GM23338 (cell line): ENCODE data around the gene H2BW1. TPM values are rescaled to one million over a fixed set of nuclear protein-coding genes. Genes with fewer than 3 reads are reported as not detected.

Source experiments
- ATAC-seq: fragments of 200-7000 bp; cut with Tn5 transposase; 3 replicates; pipeline ENCODE4 v1.9.1; 2020
- DNase-seq: peaks from one replicate; pipeline ENCODE4 v3.0.0-alpha.2; 2015; ENCODE audit warnings: low spot score
- H2AFZ ChIP-seq: fragments of 200-600 bp; sonication (generic); 2 replicates; pipeline ENCODE4 v1.8.0; 2016; ENCODE audit warnings: antibody characterized with exemption, mild to moderate bottlenecking, moderate library complexity
- H3F3A ChIP-seq: fragments of 200-600 bp; sonication (generic); replicated peaks from 2 replicates; pipeline ENCODE4 v1.8.0; 2017; ENCODE audit warnings: antibody characterized with exemption, mixed run types, low read depth
- H3K27ac ChIP-seq: fragments of 200-600 bp; sonication (generic); 2 replicates; pipeline ENCODE4 v1.6.1; 2016; ENCODE audit warnings: low read depth
- H3K27me3 ChIP-seq: fragments of 200-600 bp; sonication (generic); 2 replicates; pipeline ENCODE4 v1.8.0; 2016; ENCODE audit warnings: mild to moderate bottlenecking, mixed run types, moderate library complexity; ENCODE audit not compliant: insufficient read depth
- H3K36me3 ChIP-seq: fragments of 200-600 bp; sonication (generic); 2 replicates; pipeline ENCODE4 v1.8.0; 2016; ENCODE audit warnings: mild to moderate bottlenecking; ENCODE audit not compliant: insufficient read depth
- H3K4me1 ChIP-seq: fragments of 200-600 bp; sonication (generic); 2 replicates; pipeline ENCODE4 v1.8.0; 2016; ENCODE audit warnings: mild to moderate bottlenecking, moderate library complexity; ENCODE audit not compliant: insufficient read depth
- H3K4me2 ChIP-seq: fragments of 200-600 bp; sonication (generic); 2 replicates; pipeline ENCODE4 v1.7.1; 2017; ENCODE audit warnings: mixed run types
- H3K4me3 ChIP-seq: fragments of 200-600 bp; sonication (generic); 2 replicates; pipeline ENCODE4 v1.6.1; 2016; ENCODE audit warnings: mixed run types
- H3K79me2 ChIP-seq: fragments of 200-600 bp; sonication (generic); replicated peaks from 2 replicates; pipeline ENCODE4 v1.8.0; 2017; ENCODE audit warnings: mild to moderate bottlenecking; ENCODE audit not compliant: insufficient read depth
- H3K9me2 ChIP-seq: fragments of 200-600 bp; sonication (generic); 2 replicates; pipeline ENCODE4 v1.8.0; 2017; ENCODE audit not compliant: insufficient read depth
- H4K20me1 ChIP-seq: fragments of 200-600 bp; sonication (generic); replicated peaks from 2 replicates; pipeline ENCODE4 v1.8.0; 2017; ENCODE audit warnings: mild to moderate bottlenecking; ENCODE audit not compliant: insufficient read depth
- H3K27ac Mint-ChIP-seq: 2 replicates; pipeline ENCODE4 v1.8.0; 2020; ENCODE audit warnings: inconsistent platforms, mild to moderate bottlenecking, moderate library complexity, mixed read lengths
- H3K27me3 Mint-ChIP-seq: 3 replicates; pipeline ENCODE4 v1.8.0; 2022; ENCODE audit warnings: low read depth, mild to moderate bottlenecking, moderate library complexity, mixed read lengths, inconsistent platforms; ENCODE audit not compliant: insufficient read depth, poor library complexity
- H3K36me3 Mint-ChIP-seq: 3 replicates; pipeline ENCODE4 v1.8.0; 2021; ENCODE audit warnings: low read depth, mild to moderate bottlenecking, inconsistent platforms, moderate library complexity, mixed read lengths
- H3K4me1 Mint-ChIP-seq: 3 replicates; pipeline ENCODE4 v1.8.0; 2020; ENCODE audit warnings: mild to moderate bottlenecking, inconsistent platforms, mixed read lengths
- H3K4me3 Mint-ChIP-seq: 3 replicates; pipeline ENCODE4 v1.8.0; 2021; ENCODE audit warnings: moderate library complexity, mild to moderate bottlenecking, inconsistent platforms, mixed read lengths
- H3K9me3 Mint-ChIP-seq: 3 replicates; pipeline ENCODE4 v1.8.0; 2020; ENCODE audit warnings: moderate library complexity, mild to moderate bottlenecking, inconsistent platforms, mixed read lengths
- CREB1 ChIP-seq: fragments of 250-450 bp; sonication (Bioruptor Pico); IDR thresholded peaks from 2 replicates; pipeline ENCODE4 v1.5.0; 2020; ENCODE audit warnings: low read depth, mild to moderate bottlenecking, moderate library complexity
- EZH2 ChIP-seq: fragments of 200-600 bp; sonication (generic); IDR thresholded peaks from one replicate; pipeline ENCODE4 v1.8.0; 2017; ENCODE audit warnings: antibody characterized with exemption, mild to moderate bottlenecking, low read depth; ENCODE audit not compliant: unreplicated experiment
- EZH2phosphoT487 ChIP-seq: fragments of 200-600 bp; sonication (generic); IDR thresholded peaks from one replicate; pipeline ENCODE4 v1.8.1; 2018; ENCODE audit warnings: antibody characterized with exemption; ENCODE audit not compliant: unreplicated experiment
- JUNB ChIP-seq: IDR thresholded peaks from one replicate; pipeline ENCODE4 v1.6.1; 2016; ENCODE audit warnings: antibody characterized with exemption; ENCODE audit not compliant: unreplicated experiment
- NANOG ChIP-seq: IDR thresholded peaks from 2 replicates; pipeline ENCODE4 v1.6.1; 2016; ENCODE audit warnings: antibody characterized with exemption, borderline replicate concordance
- POLR2AphosphoS5 ChIP-seq: IDR thresholded peaks from 2 replicates; pipeline ENCODE4 v1.6.1; 2016; ENCODE audit warnings: antibody characterized with exemption, low read depth
- STAT1 ChIP-seq: IDR thresholded peaks from one replicate; pipeline ENCODE4 v1.6.1; 2016; ENCODE audit warnings: antibody characterized with exemption; ENCODE audit not compliant: unreplicated experiment
- ZNF114 ChIP-seq: fragments of 250-450 bp; sonication (Bioruptor Pico); IDR thresholded peaks from 2 replicates; pipeline ENCODE4 v1.5.0; 2020; ENCODE audit warnings: mild to moderate bottlenecking, moderate library complexity
- ZNF331 ChIP-seq: fragments of 250-450 bp; sonication (Bioruptor Pico); IDR thresholded peaks from 2 replicates; pipeline ENCODE4 v1.5.0; 2020; ENCODE audit warnings: low read depth, mild to moderate bottlenecking, moderate library complexity
- polyA plus RNA-seq: library from polyadenylated mRNA; unstranded; fragments of >200 nt; fragmentation: Nextera tagmentation; extraction: Ambion mirVana; gene quantifications from 2 replicates; pipeline ENCODE4 v1.2.1, GENCODE V29; 2016
- total RNA-seq: library from RNA; depleted of rRNA; stranded (reverse); fragments of >200 nt; shearing (Covaris generic); gene quantifications from 2 replicates; pipeline ENCODE4 v1.2.3, GENCODE V29; 2014
- TF ChIP-seq, protein P1 (sequence below): fragments of 250-450 bp; sonication (Bioruptor Pico); IDR thresholded peaks from 2 replicates; pipeline ENCODE4 v1.5.0; 2020; ENCODE audit warnings: mild to moderate bottlenecking, moderate library complexity
- TF ChIP-seq, protein P2 (sequence below): IDR thresholded peaks from one replicate; pipeline ENCODE4 v1.6.1; 2018; ENCODE audit warnings: antibody characterized with exemption; ENCODE audit not compliant: unreplicated experiment
- TF ChIP-seq, protein P3 (sequence below): IDR thresholded peaks from 2 replicates; pipeline ENCODE4 v1.6.1; 2016; ENCODE audit warnings: antibody characterized with exemption
- TF ChIP-seq, protein P4 (sequence below), 2 experiments: fragments of 200-600 bp in 1 of 2; sonication (generic) in 1 of 2; conservative IDR thresholded peaks; 2 replicates each; pipeline versions ENCODE4 v1.5.1 to v1.6.1; 2016 to 2017; ENCODE audit warnings: antibody characterized with exemption in 2 of 2, low read depth in 2 of 2, mild to moderate bottlenecking in 2 of 2, moderate library complexity in 1 of 2

H2BW1 gene
- total and polyA plus RNA-seq, 2 experiments from 2014 or later: 0.35 TPM; not detected in 1

DNA sequence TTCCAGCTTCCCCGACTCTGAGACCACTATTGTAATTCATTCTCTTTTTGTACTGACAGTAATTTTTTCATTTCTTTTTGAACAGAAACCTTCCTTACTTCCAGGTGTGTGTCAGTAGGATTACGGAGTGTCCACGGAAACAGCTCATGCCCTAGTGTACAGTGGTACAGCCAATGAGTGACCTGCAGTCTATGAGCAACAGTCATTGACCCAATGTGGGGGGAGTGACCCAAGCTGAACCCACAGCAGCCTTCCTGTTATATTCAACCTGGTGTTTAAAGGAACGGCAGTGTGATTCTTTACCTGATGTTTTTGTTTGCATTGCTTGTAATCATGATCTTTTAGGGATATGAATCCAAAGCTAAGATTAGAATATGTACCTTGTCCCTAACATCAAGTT lies 27.5 kb upstream of the H2BW1 start:
- Histone ChIP-seq H3K4me2 (no peak overlapping the region), H3K36me3 (no peaks in the 10 kb centered on the region), H3K27ac (no peak overlapping the region), H3K4me1 (no peaks in the 10 kb centered on the region), H4K20me1 (no peaks in the 10 kb centered on the region), H2AFZ (no peak overlapping the region), H3K27me3 (no peaks in the 10 kb centered on the region), H3K79me2 (no peaks in the 10 kb centered on the region), H3F3A (no peaks in the 10 kb centered on the region), H3K4me3 (no peak overlapping the region), H3K9me2 (no peaks in the 10 kb centered on the region)
- H3K4me1 Mint-ChIP-seq: peaks cover 9% of the 10 kb centered on the region
- DNase-seq: no peak
- no peaks in the 10 kb centered on the region for H3K27me3 Mint-ChIP-seq
- ATAC-seq: no peak
- H3K4me3 Mint-ChIP-seq: no peak overlapping the region
- TF ChIP-seq ZNF114: no peak
- no peak for TF ChIP-seq POLR2AphosphoS5
- TF ChIP-seq, protein P1, sequence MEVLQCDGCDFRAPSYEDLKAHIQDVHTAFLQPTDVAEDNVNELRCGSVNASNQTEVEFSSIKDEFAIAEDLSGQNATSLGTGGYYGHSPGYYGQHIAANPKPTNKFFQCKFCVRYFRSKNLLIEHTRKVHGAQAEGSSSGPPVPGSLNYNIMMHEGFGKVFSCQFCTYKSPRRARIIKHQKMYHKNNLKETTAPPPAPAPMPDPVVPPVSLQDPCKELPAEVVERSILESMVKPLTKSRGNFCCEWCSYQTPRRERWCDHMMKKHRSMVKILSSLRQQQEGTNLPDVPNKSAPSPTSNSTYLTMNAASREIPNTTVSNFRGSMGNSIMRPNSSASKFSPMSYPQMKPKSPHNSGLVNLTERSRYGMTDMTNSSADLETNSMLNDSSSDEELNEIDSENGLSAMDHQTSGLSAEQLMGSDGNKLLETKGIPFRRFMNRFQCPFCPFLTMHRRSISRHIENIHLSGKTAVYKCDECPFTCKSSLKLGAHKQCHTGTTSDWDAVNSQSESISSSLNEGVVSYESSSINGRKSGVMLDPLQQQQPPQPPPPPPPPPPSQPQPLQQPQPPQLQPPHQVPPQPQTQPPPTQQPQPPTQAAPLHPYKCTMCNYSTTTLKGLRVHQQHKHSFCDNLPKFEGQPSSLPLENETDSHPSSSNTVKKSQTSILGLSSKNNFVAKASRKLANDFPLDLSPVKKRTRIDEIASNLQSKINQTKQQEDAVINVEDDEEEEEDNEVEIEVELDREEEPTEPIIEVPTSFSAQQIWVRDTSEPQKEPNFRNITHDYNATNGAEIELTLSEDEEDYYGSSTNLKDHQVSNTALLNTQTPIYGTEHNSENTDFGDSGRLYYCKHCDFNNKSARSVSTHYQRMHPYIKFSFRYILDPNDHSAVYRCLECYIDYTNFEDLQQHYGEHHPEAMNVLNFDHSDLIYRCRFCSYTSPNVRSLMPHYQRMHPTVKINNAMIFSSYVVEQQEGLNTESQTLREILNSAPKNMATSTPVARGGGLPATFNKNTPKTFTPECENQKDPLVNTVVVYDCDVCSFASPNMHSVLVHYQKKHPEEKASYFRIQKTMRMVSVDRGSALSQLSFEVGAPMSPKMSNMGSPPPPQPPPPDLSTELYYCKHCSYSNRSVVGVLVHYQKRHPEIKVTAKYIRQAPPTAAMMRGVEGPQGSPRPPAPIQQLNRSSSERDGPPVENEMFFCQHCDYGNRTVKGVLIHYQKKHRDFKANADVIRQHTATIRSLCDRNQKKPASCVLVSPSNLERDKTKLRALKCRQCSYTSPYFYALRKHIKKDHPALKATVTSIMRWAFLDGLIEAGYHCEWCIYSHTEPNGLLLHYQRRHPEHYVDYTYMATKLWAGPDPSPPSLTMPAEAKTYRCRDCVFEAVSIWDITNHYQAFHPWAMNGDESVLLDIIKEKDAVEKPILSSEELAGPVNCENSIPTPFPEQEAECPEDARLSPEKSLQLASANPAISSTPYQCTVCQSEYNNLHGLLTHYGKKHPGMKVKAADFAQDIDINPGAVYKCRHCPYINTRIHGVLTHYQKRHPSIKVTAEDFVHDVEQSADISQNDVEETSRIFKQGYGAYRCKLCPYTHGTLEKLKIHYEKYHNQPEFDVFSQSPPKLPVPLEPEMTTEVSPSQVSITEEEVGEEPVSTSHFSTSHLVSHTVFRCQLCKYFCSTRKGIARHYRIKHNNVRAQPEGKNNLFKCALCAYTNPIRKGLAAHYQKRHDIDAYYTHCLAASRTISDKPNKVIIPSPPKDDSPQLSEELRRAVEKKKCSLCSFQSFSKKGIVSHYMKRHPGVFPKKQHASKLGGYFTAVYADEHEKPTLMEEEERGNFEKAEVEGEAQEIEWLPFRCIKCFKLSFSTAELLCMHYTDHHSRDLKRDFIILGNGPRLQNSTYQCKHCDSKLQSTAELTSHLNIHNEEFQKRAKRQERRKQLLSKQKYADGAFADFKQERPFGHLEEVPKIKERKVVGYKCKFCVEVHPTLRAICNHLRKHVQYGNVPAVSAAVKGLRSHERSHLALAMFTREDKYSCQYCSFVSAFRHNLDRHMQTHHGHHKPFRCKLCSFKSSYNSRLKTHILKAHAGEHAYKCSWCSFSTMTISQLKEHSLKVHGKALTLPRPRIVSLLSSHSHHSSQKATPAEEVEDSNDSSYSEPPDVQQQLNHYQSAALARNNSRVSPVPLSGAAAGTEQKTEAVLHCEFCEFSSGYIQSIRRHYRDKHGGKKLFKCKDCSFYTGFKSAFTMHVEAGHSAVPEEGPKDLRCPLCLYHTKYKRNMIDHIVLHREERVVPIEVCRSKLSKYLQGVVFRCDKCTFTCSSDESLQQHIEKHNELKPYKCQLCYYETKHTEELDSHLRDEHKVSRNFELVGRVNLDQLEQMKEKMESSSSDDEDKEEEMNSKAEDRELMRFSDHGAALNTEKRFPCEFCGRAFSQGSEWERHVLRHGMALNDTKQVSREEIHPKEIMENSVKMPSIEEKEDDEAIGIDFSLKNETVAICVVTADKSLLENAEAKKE (CRISPR knock-in tag): no peak
- no peak for TF ChIP-seq JUNB
- no peak for TF ChIP-seq EZH2
- no peak for TF ChIP-seq EZH2phosphoT487
- TF ChIP-seq STAT1: no peak
- no peak for TF ChIP-seq CREB1
- TF ChIP-seq ZNF331 (CRISPR knock-in tag): no peak
- TF ChIP-seq, protein P2, sequence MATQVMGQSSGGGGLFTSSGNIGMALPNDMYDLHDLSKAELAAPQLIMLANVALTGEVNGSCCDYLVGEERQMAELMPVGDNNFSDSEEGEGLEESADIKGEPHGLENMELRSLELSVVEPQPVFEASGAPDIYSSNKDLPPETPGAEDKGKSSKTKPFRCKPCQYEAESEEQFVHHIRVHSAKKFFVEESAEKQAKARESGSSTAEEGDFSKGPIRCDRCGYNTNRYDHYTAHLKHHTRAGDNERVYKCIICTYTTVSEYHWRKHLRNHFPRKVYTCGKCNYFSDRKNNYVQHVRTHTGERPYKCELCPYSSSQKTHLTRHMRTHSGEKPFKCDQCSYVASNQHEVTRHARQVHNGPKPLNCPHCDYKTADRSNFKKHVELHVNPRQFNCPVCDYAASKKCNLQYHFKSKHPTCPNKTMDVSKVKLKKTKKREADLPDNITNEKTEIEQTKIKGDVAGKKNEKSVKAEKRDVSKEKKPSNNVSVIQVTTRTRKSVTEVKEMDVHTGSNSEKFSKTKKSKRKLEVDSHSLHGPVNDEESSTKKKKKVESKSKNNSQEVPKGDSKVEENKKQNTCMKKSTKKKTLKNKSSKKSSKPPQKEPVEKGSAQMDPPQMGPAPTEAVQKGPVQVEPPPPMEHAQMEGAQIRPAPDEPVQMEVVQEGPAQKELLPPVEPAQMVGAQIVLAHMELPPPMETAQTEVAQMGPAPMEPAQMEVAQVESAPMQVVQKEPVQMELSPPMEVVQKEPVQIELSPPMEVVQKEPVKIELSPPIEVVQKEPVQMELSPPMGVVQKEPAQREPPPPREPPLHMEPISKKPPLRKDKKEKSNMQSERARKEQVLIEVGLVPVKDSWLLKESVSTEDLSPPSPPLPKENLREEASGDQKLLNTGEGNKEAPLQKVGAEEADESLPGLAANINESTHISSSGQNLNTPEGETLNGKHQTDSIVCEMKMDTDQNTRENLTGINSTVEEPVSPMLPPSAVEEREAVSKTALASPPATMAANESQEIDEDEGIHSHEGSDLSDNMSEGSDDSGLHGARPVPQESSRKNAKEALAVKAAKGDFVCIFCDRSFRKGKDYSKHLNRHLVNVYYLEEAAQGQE: no peak
- TF ChIP-seq, protein P3, sequence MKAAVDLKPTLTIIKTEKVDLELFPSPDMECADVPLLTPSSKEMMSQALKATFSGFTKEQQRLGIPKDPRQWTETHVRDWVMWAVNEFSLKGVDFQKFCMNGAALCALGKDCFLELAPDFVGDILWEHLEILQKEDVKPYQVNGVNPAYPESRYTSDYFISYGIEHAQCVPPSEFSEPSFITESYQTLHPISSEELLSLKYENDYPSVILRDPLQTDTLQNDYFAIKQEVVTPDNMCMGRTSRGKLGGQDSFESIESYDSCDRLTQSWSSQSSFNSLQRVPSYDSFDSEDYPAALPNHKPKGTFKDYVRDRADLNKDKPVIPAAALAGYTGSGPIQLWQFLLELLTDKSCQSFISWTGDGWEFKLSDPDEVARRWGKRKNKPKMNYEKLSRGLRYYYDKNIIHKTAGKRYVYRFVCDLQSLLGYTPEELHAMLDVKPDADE: no peak
- TF ChIP-seq, protein P4, sequence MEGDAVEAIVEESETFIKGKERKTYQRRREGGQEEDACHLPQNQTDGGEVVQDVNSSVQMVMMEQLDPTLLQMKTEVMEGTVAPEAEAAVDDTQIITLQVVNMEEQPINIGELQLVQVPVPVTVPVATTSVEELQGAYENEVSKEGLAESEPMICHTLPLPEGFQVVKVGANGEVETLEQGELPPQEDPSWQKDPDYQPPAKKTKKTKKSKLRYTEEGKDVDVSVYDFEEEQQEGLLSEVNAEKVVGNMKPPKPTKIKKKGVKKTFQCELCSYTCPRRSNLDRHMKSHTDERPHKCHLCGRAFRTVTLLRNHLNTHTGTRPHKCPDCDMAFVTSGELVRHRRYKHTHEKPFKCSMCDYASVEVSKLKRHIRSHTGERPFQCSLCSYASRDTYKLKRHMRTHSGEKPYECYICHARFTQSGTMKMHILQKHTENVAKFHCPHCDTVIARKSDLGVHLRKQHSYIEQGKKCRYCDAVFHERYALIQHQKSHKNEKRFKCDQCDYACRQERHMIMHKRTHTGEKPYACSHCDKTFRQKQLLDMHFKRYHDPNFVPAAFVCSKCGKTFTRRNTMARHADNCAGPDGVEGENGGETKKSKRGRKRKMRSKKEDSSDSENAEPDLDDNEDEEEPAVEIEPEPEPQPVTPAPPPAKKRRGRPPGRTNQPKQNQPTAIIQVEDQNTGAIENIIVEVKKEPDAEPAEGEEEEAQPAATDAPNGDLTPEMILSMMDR (conservative IDR thresholded peaks at IDR 0.05; ENCODE audit: low read depth in 2 of 2): no peak
- no peak for TF ChIP-seq NANOG
- no peaks in the 10 kb centered on the region for H3K9me3 Mint-ChIP-seq
- H3K36me3 Mint-ChIP-seq: no peaks in the 10 kb centered on the region
- H3K27ac Mint-ChIP-seq: no peak overlapping the region
